ENCODE results near the gene TNIK. TPM values are rescaled to one million over a fixed set of nuclear protein-coding genes. Genes with fewer than 3 reads are reported as not detected.

Gene TNIK
- total and polyA plus RNA-seq, 12 donors, result 9.3 to 51.9 (median 35.1) TPM

GRCh38 chr3:171227828-171228227 lies 232.4 kb downstream of the TNIK start:
- TF ChIP-seq CTCF (IDR thresholded peaks at IDR 0.05), result no peak
- Histone ChIP-seq H3K4me3 (no peak overlapping the region), H3K36me3 (peaks cover 0 to 6% (median 0%) of the 10 kb centered on the region in 9 donors), H3K27ac (no peak overlapping the region), H3K9me3 (peaks cover 0 to 8% (median 0%) of the 10 kb centered on the region in 11 donors), H3K4me1 (peaks cover 0 to 12% (median 5%) of the 10 kb centered on the region in 9 donors), H3K27me3 (no peaks in the 10 kb centered on the region)
- DNase-seq, result no peak
- ATAC-seq, result no peak
- WGBS, 2 donors, result 86 to 92% methylated on average over 3 of the region's 3 CpGs
- intact Hi-C loops (cut with DNase I), result no loop called here

DNA sequence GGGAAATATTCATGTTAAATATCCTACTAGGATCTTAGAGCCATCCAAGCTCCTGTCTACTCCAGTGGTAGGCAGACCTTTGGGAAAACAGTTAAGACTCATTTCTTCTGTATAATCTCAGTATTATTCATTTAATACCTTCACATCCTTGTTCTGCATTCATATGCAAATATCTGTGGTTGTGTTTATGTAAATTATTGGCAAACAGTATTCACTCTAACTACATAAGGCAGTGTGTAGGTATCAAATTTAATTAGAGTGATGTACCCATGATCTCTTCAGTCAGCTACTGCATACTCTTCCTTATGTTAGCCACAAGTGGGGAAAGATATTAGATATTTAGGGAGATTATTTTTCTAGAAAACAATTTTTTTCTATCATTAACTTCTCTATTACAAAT lies 232.8 kb downstream of the TNIK start:
- DNase-seq (no peak), ATAC-seq (no peak)
- intact Hi-C loops (cut with DNase I), result no loop called here
- Histone ChIP-seq H3K4me1 (peaks cover 0 to 15% (median 9%) of the 10 kb centered on the region in 9 donors), H3K9me3 (peaks cover 0 to 8% (median 0%) of the 10 kb centered on the region in 11 donors), H3K4me3 (no peak overlapping the region), H3K27me3 (no peaks in the 10 kb centered on the region), H3K36me3 (peaks cover 0 to 6% (median 0%) of the 10 kb centered on the region in 9 donors), H3K27ac (no peak overlapping the region)
- TF ChIP-seq CTCF (IDR thresholded peaks at IDR 0.05), result no peak

DNA sequence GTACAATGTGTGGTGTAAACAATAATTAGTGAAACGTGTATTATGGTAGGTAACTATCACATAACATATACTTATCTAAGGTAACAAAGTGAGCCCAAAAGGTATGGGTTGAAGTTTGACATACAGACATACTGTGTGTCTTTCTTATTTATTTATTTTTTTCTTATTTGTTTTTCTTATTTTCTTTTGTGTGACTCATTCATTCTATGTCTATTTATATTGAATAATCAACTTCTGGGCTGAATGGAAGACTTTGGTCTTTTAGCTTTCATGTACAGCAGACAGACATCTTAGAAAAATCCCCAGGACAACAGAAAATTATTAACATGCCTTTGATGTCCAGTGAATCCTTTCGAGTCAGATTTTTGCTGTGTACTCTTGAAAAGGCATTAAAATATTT lies 233.4 kb downstream of the TNIK start:
- 89 to 94% methylated on average over 2 of the region's 2 CpGs for WGBS, 2 donors
- no peak for DNase-seq
- Histone ChIP-seq H3K36me3 (peaks cover 0 to 6% (median 0%) of the 10 kb centered on the region in 9 donors), H3K4me3 (no peak overlapping the region), H3K4me1 (peaks cover 0 to 16% (median 9%) of the 10 kb centered on the region in 9 donors), H3K27me3 (no peaks in the 10 kb centered on the region), H3K27ac (no peak overlapping the region), H3K9me3 (peaks cover 0 to 8% (median 0%) of the 10 kb centered on the region in 11 donors)
- ATAC-seq, result no peak
- intact Hi-C loops (cut with DNase I), result no loop called here
- TF ChIP-seq CTCF (IDR thresholded peaks at IDR 0.05), result no peak

GRCh38 chr3:171225708-171226107 lies 234.5 kb downstream of the TNIK start:
- no peak for ATAC-seq

More at GRCh38 chr3:171225708-171226107, 234.5 kb downstream of the TNIK start:
- Histone ChIP-seq H3K27me3 (no peaks in the 10 kb centered on the region), H3K36me3 (peaks cover 0 to 6% (median 0%) of the 10 kb centered on the region in 9 donors), H3K4me1 (peaks cover 0 to 8% (median 3%) of the 10 kb centered on the region in 9 donors), H3K4me3 (no peak overlapping the region), H3K27ac (no peak overlapping the region), H3K9me3 (peaks cover 0 to 8% (median 0%) of the 10 kb centered on the region in 11 donors)
- intact Hi-C loops (cut with DNase I), result no loop called here
- 74 to 82% methylated on average over 1 of the region's 1 CpG for WGBS, 2 donors
- no peak for TF ChIP-seq CTCF (IDR thresholded peaks at IDR 0.05)
- DNase-seq, result no peak
